RWPE1 (cell line): Measurements from ENCODE around the gene DCLRE1C.
A peak's percentile ranks its signal among the peaks of the same experiment; 100 is the strongest.
"Not testable (repeated sequence)": the region's sequence is repeated elsewhere in the genome, so short reads cannot be mapped to it uniquely, and the experiment has no call there.

Experiments
- CTCF ChIA-PET: fragments of 350-600 bp; sonication (Branson Sonifier 250); formaldehyde crosslinking; extraction: SDS; loops from one replicate; lab custom pipeline; 2021; lab: Yijun Ruan, JAX
- POLR2A ChIA-PET: fragments of 400-600 bp; formaldehyde crosslinking; extraction: SDS; loops from one replicate; lab custom pipeline; 2020; ENCODE audit warnings: antibody characterized with exemption; ENCODE audit not compliant: low non-redundant PET; lab: Yijun Ruan, JAX
- DNase-seq: peaks from one replicate; pipeline ENCODE4 v3.0.0; 2012; ENCODE audit warnings: low spot score
- H3K27ac ChIP-seq: fragments of 450-650 bp; 2 replicates; pipeline ENCODE4 v1.5.1; 2017
- CTCF ChIP-seq: fragments of 450-650 bp; conservative IDR thresholded peaks from 2 replicates; pipeline ENCODE4 v1.5.1; 2017; ENCODE audit warnings: low read depth, mild to moderate bottlenecking

The DCLRE1C gene

GRCh38 chr10:14954001-14954770, at the start of gene DCLRE1C:
DCLRE1C (minus strand) TSS chr10:14954096; CDS start chr10:14954010, 86 bp downstream.
- DNase-seq, result peak; percentile 92
- ChIA-PET CTCF (interaction anchor here (0.6 kb wide), 1 partner anchor 354 kb away, joined by 3 read pairs; no protein-coding TSS in a partner anchor), POLR2A (interaction anchor here (0.6 kb wide), 1 partner anchor 151 kb away, joined by 6 read pairs; no protein-coding TSS in a partner anchor)
- peak within 1 kb of the TSS; percentile 95 for H3K27ac ChIP-seq
- TF ChIP-seq CTCF, result no peak

- ChIA-PET CTCF (no interaction called here), POLR2A (no interaction called here)
- no peak overlapping the region for H3K27ac ChIP-seq
- no peak for TF ChIP-seq CTCF
- no peak for DNase-seq
Observed at GRCh38 chr10:14995964-14996565, 42.2 kb upstream of the DCLRE1C start.

- DNase-seq, POLR2A ChIA-PET, H3K27ac ChIP-seq: not testable (repeated sequence)
- CTCF ChIA-PET, result interaction anchor here (0.6 kb wide), 1 partner anchor 450 kb away, joined by 6 read pairs; no protein-coding TSS in a partner anchor
Observed at GRCh38 chr10:14993500-14994455, 39.9 kb upstream of the DCLRE1C start.

- DNase-seq, POLR2A ChIA-PET, CTCF ChIA-PET, H3K27ac ChIP-seq: not testable (repeated sequence)
Observed at GRCh38 chr10:14992336-14992735, 38.4 kb upstream of the DCLRE1C start.

GRCh38 chr10:14991035-14991749, 37.3 kb upstream of the DCLRE1C start:
- CTCF ChIA-PET, H3K27ac ChIP-seq, POLR2A ChIA-PET, DNase-seq: not testable (repeated sequence)

- CTCF ChIA-PET, result interaction anchor here (0.7 kb wide), 1 partner anchor 53 kb away, joined by 5 read pairs; no protein-coding TSS in a partner anchor
- DNase-seq, H3K27ac ChIP-seq, POLR2A ChIA-PET: not testable (repeated sequence)
Observed at GRCh38 chr10:14989552-14989951, 35.7 kb upstream of the DCLRE1C start.

GRCh38 chr10:14982744-14983143, 28.8 kb upstream of the DCLRE1C start:
- no peak for DNase-seq
- TF ChIP-seq CTCF, result no peak
- H3K27ac ChIP-seq, result no peak overlapping the region
- ChIA-PET CTCF (interaction anchor here (0.6 kb wide), 1 partner anchor 10 kb away, joined by 3 read pairs; no protein-coding TSS in a partner anchor), POLR2A (no interaction called here)
